BLaER1 treated with 17β-estradiol and CSF1 and Interleukin-3, amounts not matched to agents 10 nM and 100 nM (cell line): ENCODE results near the gene TUBA4B.
"Not testable (repeated sequence)": the region's sequence is repeated elsewhere in the genome, so short reads cannot be mapped to it uniquely, and the experiment has no call there.

Experiments used
- H3K27ac ChIP-seq, 11 experiments: shearing (Covaris generic); formaldehyde crosslinking; 2 replicates each; pipeline ENCODE4 v1.8.1; 2022
- H3K27me3 ChIP-seq, 11 experiments: shearing (Covaris generic); formaldehyde crosslinking; 2 replicates each; pipeline ENCODE4 v1.8.1; 2022
- H3K36me3 ChIP-seq, 11 experiments: shearing (Covaris generic); formaldehyde crosslinking; 2 replicates each; pipeline ENCODE4 v1.8.1; 2022
- H3K4me1 ChIP-seq, 10 experiments: shearing (Covaris generic); formaldehyde crosslinking; 2 replicates each; pipeline ENCODE4 v1.8.1; 2022
- H3K4me2 ChIP-seq, 11 experiments: shearing (Covaris generic); formaldehyde crosslinking; 2 replicates each; pipeline ENCODE4 v1.8.1; 2022
- H3K4me3 ChIP-seq, 10 experiments: shearing (Covaris generic); formaldehyde crosslinking; 2 replicates each; pipeline ENCODE4 v1.8.1; 2022
- H3K9ac ChIP-seq, 11 experiments: shearing (Covaris generic); formaldehyde crosslinking; 2 replicates each; pipeline ENCODE4 v1.8.1; 2022
- H3K9me3 ChIP-seq, 11 experiments: shearing (Covaris generic); formaldehyde crosslinking; replicated peaks in 1 of 11; 2 replicates each; pipeline ENCODE4 v1.8.1; 2022
- H4K20me1 ChIP-seq, 11 experiments: shearing (Covaris generic); formaldehyde crosslinking; 2 replicates each; pipeline ENCODE4 v1.8.1; 2022
- Cebpa-rat ChIP-seq, 11 experiments: shearing (Covaris generic); IDR thresholded peaks; 2 replicates each; pipeline ENCODE4 v1.8.1; 2022

TUBA4B gene

GRCh38 chr2:219300022-219300421 lies 47.0 kb downstream of the TUBA4B start:
- peaks cover 53 to 64% (median 63%) of the 10 kb centered on the region in 11 experiments for H3K27me3 ChIP-seq
- H3K4me3 ChIP-seq = no peak overlapping the region
- no peak overlapping the region for H3K4me2 ChIP-seq
- H3K9ac ChIP-seq = no peak overlapping the region
- TF ChIP-seq Cebpa-rat (IDR thresholded peaks at IDR 0.05) = no peak
- no peak overlapping the region for H3K27ac ChIP-seq
- H4K20me1 ChIP-seq = peaks cover 0 to 34% (median 0%) of the 10 kb centered on the region in 11 experiments; a peak in 10 of 22 replicates
- H3K36me3 ChIP-seq = no peaks in the 10 kb centered on the region
- peaks cover 0 to 11% (median 7%) of the 10 kb centered on the region in 10 experiments; a peak in 13 of 20 replicates for H3K4me1 ChIP-seq
- H3K9me3 ChIP-seq = no peaks in the 10 kb centered on the region

- peaks cover 0 to 41% (median 6%) of the 10 kb centered on the region in 11 experiments; a peak in 11 of 22 replicates for H4K20me1 ChIP-seq
- no peak overlapping the region for H3K4me2 ChIP-seq
- no peak overlapping the region for H3K9ac ChIP-seq
- no peaks in the 10 kb centered on the region for H3K9me3 ChIP-seq
- H3K36me3 ChIP-seq = no peaks in the 10 kb centered on the region
- peaks cover 53 to 87% (median 73%) of the 10 kb centered on the region in 11 experiments for H3K27me3 ChIP-seq
- no peak for TF ChIP-seq Cebpa-rat (IDR thresholded peaks at IDR 0.05)
- peaks cover 0 to 12% (median 4%) of the 10 kb centered on the region in 10 experiments; a peak in 8 of 20 replicates for H3K4me1 ChIP-seq
- H3K4me3 ChIP-seq = no peak overlapping the region
- H3K27ac ChIP-seq = no peak overlapping the region
These were observed 49.4 kb downstream of the TUBA4B start for GRCh38 chr2:219302412-219302968.

DNA sequence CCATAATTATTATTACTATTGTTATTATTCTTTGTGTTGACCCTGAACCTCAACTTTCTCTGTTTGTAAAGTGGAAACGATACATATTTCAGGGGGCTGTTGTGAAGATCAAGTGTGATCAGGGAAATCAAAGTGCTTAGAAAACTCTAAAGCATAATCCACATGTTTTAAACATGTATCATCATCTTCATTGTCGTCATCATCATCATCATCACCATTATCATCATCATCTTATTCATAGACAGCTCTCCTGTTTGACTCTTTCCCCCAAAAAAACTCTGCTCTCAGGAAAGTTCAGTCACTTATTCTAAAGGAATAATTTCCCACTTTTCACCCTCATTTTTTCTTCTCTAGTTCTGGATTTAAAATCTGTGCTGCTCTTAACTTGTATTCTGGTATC lies 51.2 kb downstream of the TUBA4B start:
- peaks cover 0 to 3% (median 0%) of the 10 kb centered on the region in 11 experiments; a peak in 3 of 22 replicates for H3K9me3 ChIP-seq
- peaks cover 0 to 45% (median 6%) of the 10 kb centered on the region in 11 experiments; a peak in 11 of 22 replicates for H4K20me1 ChIP-seq
- H3K27me3 ChIP-seq = peaks cover 63 to 98% (median 85%) of the 10 kb centered on the region in 11 experiments

GRCh38 chr2:219306047-219306446 lies 53.0 kb downstream of the TUBA4B start:
- H3K4me1 ChIP-seq = peaks cover 0 to 10% (median 0%) of the 10 kb centered on the region in 10 experiments; a peak in 3 of 20 replicates
- peaks cover 0 to 6% (median 0%) of the 10 kb centered on the region in 11 experiments; a peak in 3 of 22 replicates for H3K9me3 ChIP-seq
- H4K20me1 ChIP-seq = peaks cover 0 to 35% (median 0%) of the 10 kb centered on the region in 11 experiments; a peak in 11 of 22 replicates
- no peak overlapping the region for H3K4me3 ChIP-seq
- no peak overlapping the region for H3K27ac ChIP-seq
- peaks cover 56 to 92% (median 80%) of the 10 kb centered on the region in 11 experiments for H3K27me3 ChIP-seq
- H3K36me3 ChIP-seq = no peaks in the 10 kb centered on the region
- TF ChIP-seq Cebpa-rat (IDR thresholded peaks at IDR 0.05) = no peak
- H3K9ac ChIP-seq = no peak overlapping the region
- no peak overlapping the region for H3K4me2 ChIP-seq

More for the DNA sequence above, 51.2 kb downstream of the TUBA4B start:
- TF ChIP-seq Cebpa-rat (IDR thresholded peaks at IDR 0.05) = no peak
- Histone ChIP-seq H3K36me3 (no peaks in the 10 kb centered on the region), H3K4me3 (no peak overlapping the region), H3K4me1 (peaks cover 0 to 10% (median 0%) of the 10 kb centered on the region in 10 experiments; a peak in 6 of 20 replicates), H3K9ac (no peak overlapping the region), H3K27ac (no peak overlapping the region), H3K4me2 (no peak overlapping the region)

GRCh38 chr2:219308142-219309101 lies 55.4 kb downstream of the TUBA4B start:
- Histone ChIP-seq H3K9ac (no peak overlapping the region), H3K9me3 (peaks cover 0 to 7% (median 0%) of the 10 kb centered on the region in 11 experiments; a peak in 6 of 22 replicates), H3K36me3 (no peaks in the 10 kb centered on the region), H3K27me3 (peaks cover 32 to 69% (median 56%) of the 10 kb centered on the region in 11 experiments), H3K4me2 (no peak overlapping the region), H4K20me1 (peaks cover 0 to 16% (median 0%) of the 10 kb centered on the region in 11 experiments; a peak in 10 of 22 replicates), H3K4me1 (peaks cover 0 to 10% (median 0%) of the 10 kb centered on the region in 10 experiments; a peak in 3 of 20 replicates), H3K4me3 (no peak overlapping the region), H3K27ac (no peak overlapping the region)
- no peak for TF ChIP-seq Cebpa-rat (IDR thresholded peaks at IDR 0.05)

GRCh38 chr2:219309278-219309677 lies 56.2 kb downstream of the TUBA4B start, which contains the start of gene PTPRN:
TSS of gene PTPRN (minus strand) at chr2:219309401. CDS start at chr2:219309332, 69 bp downstream.
- no peak for TF ChIP-seq Cebpa-rat (IDR thresholded peaks at IDR 0.05)

GRCh38 chr2:219312683-219313263 lies 59.7 kb downstream of the TUBA4B start:
- Histone ChIP-seq H3K9me3 (peaks cover 0 to 13% (median 0%) of the 10 kb centered on the region in 11 experiments; a peak in 6 of 22 replicates), H3K27me3 (peaks cover 20 to 28% (median 25%) of the 10 kb centered on the region in 11 experiments)
- H3K4me2 ChIP-seq, H3K4me3 ChIP-seq, H3K27ac ChIP-seq, H3K9ac ChIP-seq, H4K20me1 ChIP-seq, H3K36me3 ChIP-seq, H3K4me1 ChIP-seq: not testable (repeated sequence)

More at GRCh38 chr2:219309278-219309677, 56.2 kb downstream of the TUBA4B start, which contains the start of gene PTPRN:
- Histone ChIP-seq H3K4me1 (peaks cover 0 to 10% (median 0%) of the 10 kb centered on the region in 10 experiments; a peak in 3 of 20 replicates), H3K4me2 (no peak within 1 kb of the TSS), H3K4me3 (no peak within 1 kb of the TSS), H4K20me1 (peaks cover 0 to 11% (median 0%) of the 10 kb centered on the region in 11 experiments; a peak in 9 of 22 replicates), H3K9ac (no peak within 1 kb of the TSS), H3K36me3 (no peaks in the 10 kb centered on the region), H3K27ac (no peak within 1 kb of the TSS), H3K9me3 (peaks cover 0 to 13% (median 0%) of the 10 kb centered on the region in 11 experiments; a peak in 6 of 22 replicates), H3K27me3 (peaks cover 26 to 60% (median 47%) of the 10 kb centered on the region in 11 experiments)

DNA sequence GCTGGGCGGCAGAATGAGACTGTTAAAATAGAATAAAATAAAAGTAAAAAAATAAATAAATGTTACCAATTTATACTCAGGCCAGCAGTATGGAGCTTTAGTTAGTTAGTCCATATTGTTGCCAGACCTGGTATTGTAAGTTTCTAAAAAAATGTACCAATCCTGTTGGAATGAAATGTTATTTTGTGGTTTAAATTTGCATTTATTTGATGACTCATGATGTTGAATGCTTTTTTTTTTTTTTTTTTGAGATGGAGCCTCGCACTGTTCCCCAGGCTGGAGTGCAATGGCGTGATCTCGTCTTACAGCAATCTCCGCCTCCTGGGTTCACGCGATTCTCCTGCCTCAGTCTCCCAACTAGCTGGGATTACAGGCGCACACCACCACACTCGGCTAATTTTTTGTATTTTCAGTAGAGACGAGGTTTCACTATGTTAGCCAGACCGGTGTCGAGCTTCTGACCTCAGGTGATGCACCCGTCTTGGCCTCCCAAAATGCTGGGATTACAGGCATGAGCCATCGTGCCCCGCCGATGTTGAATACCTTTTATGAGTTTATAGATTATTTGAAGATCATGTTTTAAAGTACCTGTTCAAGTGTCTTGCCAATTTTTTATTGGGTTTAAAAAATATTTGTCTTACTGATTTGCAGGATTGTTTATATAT lies 61.9 kb downstream of the TUBA4B start:
- Histone ChIP-seq H3K9ac (no peak overlapping the region), H3K27ac (no peak overlapping the region), H3K27me3 (peaks cover 4 to 7% (median 5%) of the 10 kb centered on the region in 11 experiments; a peak in 20 of 22 replicates), H3K4me2 (no peak overlapping the region), H3K4me1 (no peaks in the 10 kb centered on the region), H3K9me3 (peaks cover 0 to 11% (median 0%) of the 10 kb centered on the region in 11 experiments; a peak in 4 of 22 replicates), H4K20me1 (no peaks in the 10 kb centered on the region; a peak in 2 of 22 replicates), H3K4me3 (no peak overlapping the region), H3K36me3 (no peaks in the 10 kb centered on the region)
- TF ChIP-seq Cebpa-rat (IDR thresholded peaks at IDR 0.05) = no peak
